CD14-positive monocyte (primary cell): ENCODE data around the gene RPL7A. TPM values are rescaled to one million over a fixed set of nuclear protein-coding genes. Genes with fewer than 3 reads are reported as not detected.

Source experiments
- DNase-seq, 3 donors: peaks; one replicate each; pipeline ENCODE4 v3.0.0-alpha.2; 2011 to 2022
- H2AFZ ChIP-seq: 2 replicates; pipeline ENCODE4 v1.6.0; 2012; ENCODE audit warnings: mild to moderate bottlenecking, low read depth, low read length, inconsistent platforms; ENCODE audit not compliant: insufficient read depth, poor library complexity, severe bottlenecking
- H3K27ac ChIP-seq, 2 donors: 1 replicate in 1 of 2; 2 replicates in 1 of 2; pipeline ENCODE4 v1.5.1; 2012 to 2013; ENCODE audit warnings: low read length in 2 of 2, control low read depth in 1 of 2, inconsistent platforms in 1 of 2, low read depth in 1 of 2, mild to moderate bottlenecking in 1 of 2
- H3K27me3 ChIP-seq, 2 donors: one replicate each; pipeline versions ENCODE4 v1.6.0 to v1.6.1; 2011 to 2013; ENCODE audit warnings: low read length in 2 of 2; ENCODE audit not compliant: control insufficient read depth in 2 of 2, insufficient read depth in 2 of 2
- H3K36me3 ChIP-seq, 2 donors: replicated peaks in 1 of 2; 1 replicate in 1 of 2; 2 replicates in 1 of 2; pipeline versions ENCODE4 v1.5.1 to v1.6.1; 2012 to 2013; ENCODE audit warnings: low read length in 2 of 2, control low read depth in 1 of 2, inconsistent platforms in 1 of 2, mild to moderate bottlenecking in 1 of 2; ENCODE audit not compliant: insufficient read depth in 2 of 2, control insufficient read depth in 1 of 2
- H3K4me1 ChIP-seq, 2 donors: 1 replicate in 1 of 2; 2 replicates in 1 of 2; pipeline versions ENCODE4 v1.5.1 to v1.6.1; 2012 to 2013; ENCODE audit warnings: low read length in 2 of 2, control low read depth in 1 of 2, inconsistent platforms in 1 of 2, mild to moderate bottlenecking in 1 of 2, moderate library complexity in 1 of 2; ENCODE audit not compliant: insufficient read depth in 2 of 2, control insufficient read depth in 1 of 2
- H3K4me2 ChIP-seq: replicated peaks from 2 replicates; pipeline ENCODE3; 2012; ENCODE audit warnings: low read length, moderate library complexity, mild to moderate bottlenecking; ENCODE audit not compliant: poor library complexity, severe bottlenecking; ENCODE audit errors: extremely low read depth
- H3K4me3 ChIP-seq, 3 experiments: fragments of 200-600 bp in 1 of 3; sonication (generic) in 1 of 3; replicated peaks in 1 of 3; 1 replicate in 2 of 3; 2 replicates in 1 of 3; pipeline ENCODE4 v1.5.1; 2011 to 2013; ENCODE audit warnings: low read length in 3 of 3, mild to moderate bottlenecking in 3 of 3, control low read depth in 2 of 3, low read depth in 2 of 3, inconsistent platforms in 1 of 3, moderate library complexity in 1 of 3
- H3K79me2 ChIP-seq: 2 replicates; pipeline ENCODE4 v1.6.0; 2012; ENCODE audit warnings: mild to moderate bottlenecking, control low read depth, inconsistent platforms, low read length, moderate library complexity; ENCODE audit not compliant: insufficient read depth
- H3K9ac ChIP-seq: 2 replicates; pipeline ENCODE4 v1.6.0; 2017; ENCODE audit warnings: low read length, mild to moderate bottlenecking; ENCODE audit not compliant: insufficient read depth, poor library complexity, severe bottlenecking
- H3K9me3 ChIP-seq, 2 donors: replicated peaks in 1 of 2; 1 replicate in 1 of 2; 2 replicates in 1 of 2; pipeline versions ENCODE4 v1.5.1 to v1.6.1; 2012 to 2013; ENCODE audit warnings: low read length in 2 of 2, control low read depth in 1 of 2; ENCODE audit not compliant: control insufficient read depth in 1 of 2, insufficient read depth in 1 of 2
- H4K20me1 ChIP-seq: 2 replicates; pipeline ENCODE4 v1.6.0; 2012; ENCODE audit warnings: mild to moderate bottlenecking, low read length, control low read depth, moderate library complexity; ENCODE audit not compliant: insufficient read depth
- H3K27ac Mint-ChIP-seq, 7 donors: one replicate each; pipeline ENCODE4 v1.8.0; 2020; ENCODE audit warnings: mild to moderate bottlenecking in 7 of 7, mixed read lengths in 7 of 7, moderate library complexity in 6 of 7, inconsistent platforms in 2 of 7
- H3K27me3 Mint-ChIP-seq, 3 donors: one replicate each; pipeline ENCODE4 v1.8.0; 2021 to 2022; ENCODE audit warnings: low read depth in 3 of 3, mild to moderate bottlenecking in 3 of 3, mixed read lengths in 3 of 3, moderate library complexity in 3 of 3, inconsistent platforms in 1 of 3
- H3K36me3 Mint-ChIP-seq, 2 donors: one replicate each; pipeline ENCODE4 v1.8.0; 2020; ENCODE audit warnings: mixed read lengths in 2 of 2, inconsistent platforms in 1 of 2, mild to moderate bottlenecking in 1 of 2
- H3K4me1 Mint-ChIP-seq: one replicate; pipeline ENCODE4 v1.8.0; 2020; ENCODE audit warnings: mild to moderate bottlenecking, mixed read lengths
- H3K4me3 Mint-ChIP-seq, 2 donors: one replicate each; pipeline ENCODE4 v1.8.0; 2020; ENCODE audit warnings: mild to moderate bottlenecking in 2 of 2, mixed read lengths in 2 of 2, moderate library complexity in 1 of 2
- H3K9me3 Mint-ChIP-seq, 7 donors: one replicate each; pipeline ENCODE4 v1.8.0; 2020 to 2022; ENCODE audit warnings: mixed read lengths in 7 of 7, mild to moderate bottlenecking in 6 of 7, moderate library complexity in 6 of 7, inconsistent platforms in 2 of 7
- CTCF ChIP-seq: fragments of 200-600 bp; IDR thresholded peaks from one replicate; pipeline ENCODE4 v1.8.0; 2022; ENCODE audit warnings: antibody characterized with exemption, mild to moderate bottlenecking
- WGBS: methylation state at CpG from one replicate; pipeline ENCODE4 v1.1.5; 2013; ENCODE audit warnings: missing lambda C conversion rate; ENCODE audit not compliant: insufficient coverage; 5-methylcytosine and 5-hydroxymethylcytosine counted together
- intact Hi-C, 2 donors: fragments of 100-400 bp; cut with micrococcal nuclease; formaldehyde crosslinking; loops; one replicate each; pipeline versions ENCODE4 v1.15.0 to v1.15.1; 2023
- polyA plus RNA-seq, 3 donors: library from polyadenylated mRNA; depleted of rRNA in 1 of 3; unstranded in 2 of 3; stranded (reverse) in 1 of 3; fragments of 300-500 nt in 2 of 3; fragments of >200 nt in 1 of 3; fragmentation: Illumina TruSeq in 2 of 3; gene quantifications; 1 replicate in 2 of 3; 2 replicates in 1 of 3; pipeline ENCODE4 v1.2.3, GENCODE V29; 2012 to 2021

RPL7A gene
- polyA plus RNA-seq, 3 donors: 390 to 2,322 (median 437) TPM

- H3K4me1 ChIP-seq: peaks cover 18 to 36% of the 10 kb centered on the region in 2 donors
- peak overlapping the region in 1 of 7 donors; percentile 54 for H3K27ac Mint-ChIP-seq
Measured at GRCh38 chr9:133332381-133332730, 15.7 kb upstream of the RPL7A start.

GRCh38 chr9:133333011-133333410, 15.0 kb upstream of the RPL7A start:
- no peak overlapping the region for H3K27ac ChIP-seq
- H3K9me3 Mint-ChIP-seq: no peaks in the 10 kb centered on the region

More at GRCh38 chr9:133332381-133332730, 15.7 kb upstream of the RPL7A start:
- H3K9ac ChIP-seq: no peak overlapping the region
- no peaks in the 10 kb centered on the region for H3K27me3 ChIP-seq
- Mint-ChIP-seq H3K4me1 (peaks cover 27% of the 10 kb centered on the region), H3K36me3 (peaks cover 41 to 58% of the 10 kb centered on the region in 2 donors), H3K9me3 (no peaks in the 10 kb centered on the region), H3K27me3 (no peaks in the 10 kb centered on the region), H3K4me3 (no peak overlapping the region)
- H3K27ac ChIP-seq: no peak overlapping the region
- no peak overlapping the region for H3K4me2 ChIP-seq
- peaks cover 21% of the 10 kb centered on the region for H3K79me2 ChIP-seq
- WGBS: 87% methylated on average over 15 of the region's 20 CpGs
- H3K4me3 ChIP-seq: no peak overlapping the region
- DNase-seq: no peak
- no peak for TF ChIP-seq CTCF
- H3K9me3 ChIP-seq: no peaks in the 10 kb centered on the region
- H2AFZ ChIP-seq: no peak overlapping the region
- H3K36me3 ChIP-seq: peaks cover 37 to 51% of the 10 kb centered on the region in 2 donors
- intact Hi-C loops: loop anchor here in 1 of 2 donors (10.0 kb wide), 2 partner anchors 148 to 388 kb away; partner anchors contain the start of gene TSC1
- peaks cover 48% of the 10 kb centered on the region for H4K20me1 ChIP-seq

More at GRCh38 chr9:133333011-133333410, 15.0 kb upstream of the RPL7A start:
- H3K9ac ChIP-seq: no peak overlapping the region
- H4K20me1 ChIP-seq: peaks cover 47% of the 10 kb centered on the region
- DNase-seq: no peak
- no peak overlapping the region for H3K4me3 Mint-ChIP-seq
- H3K27me3 Mint-ChIP-seq: no peaks in the 10 kb centered on the region
- H3K4me2 ChIP-seq: no peak overlapping the region
- peaks cover 45 to 64% of the 10 kb centered on the region in 2 donors for H3K36me3 Mint-ChIP-seq
- no peaks in the 10 kb centered on the region for H3K27me3 ChIP-seq
- intact Hi-C loops: loop anchor here in 1 of 2 donors (10.0 kb wide), 2 partner anchors 148 to 388 kb away; partner anchors contain the start of gene TSC1
- H3K4me1 ChIP-seq: peaks cover 18 to 36% of the 10 kb centered on the region in 2 donors
- H3K36me3 ChIP-seq: peaks cover 37 to 51% of the 10 kb centered on the region in 2 donors
- no peak overlapping the region for H2AFZ ChIP-seq
- H3K27ac Mint-ChIP-seq: peak overlapping the region in 2 of 7 donors; percentile 43 to 64
- peaks cover 31% of the 10 kb centered on the region for H3K4me1 Mint-ChIP-seq
- no peak for TF ChIP-seq CTCF
- H3K4me3 ChIP-seq: no peak overlapping the region
- 98% methylated on average over 8 of the region's 11 CpGs for WGBS
- H3K9me3 ChIP-seq: no peaks in the 10 kb centered on the region
- H3K79me2 ChIP-seq: peaks cover 22% of the 10 kb centered on the region
